Memory B cell (primary cell): ENCODE measurements around the gene CCDC150.
"Not testable (repeated sequence)": the region's sequence is repeated elsewhere in the genome, so short reads cannot be mapped to it uniquely, and the experiment has no call there.

ENCODE experiments used
- ATAC-seq: fragments of 150-1000 bp; cut with Tn5 transposase; 2 replicates; pipeline ENCODE4 v1.10.0; 2021; ENCODE audit warnings: low read depth, mild to moderate bottlenecking, moderate library complexity
- DNase-seq, 2 donors: peaks; one replicate each; pipeline ENCODE4 v3.0.0; 2022; ENCODE audit warnings: low spot score in 2 of 2
- H3K27ac Mint-ChIP-seq: one replicate; pipeline ENCODE4 v1.8.0; 2022; ENCODE audit warnings: mild to moderate bottlenecking, moderate library complexity, mixed read lengths
- H3K27me3 Mint-ChIP-seq: one replicate; pipeline ENCODE4 v1.8.0; 2022; ENCODE audit warnings: mixed read lengths
- H3K36me3 Mint-ChIP-seq: one replicate; pipeline ENCODE4 v1.8.0; 2022; ENCODE audit warnings: mild to moderate bottlenecking, mixed read lengths
- H3K4me1 Mint-ChIP-seq: one replicate; pipeline ENCODE4 v1.8.0; 2022; ENCODE audit warnings: mixed read lengths
- H3K4me3 Mint-ChIP-seq: one replicate; pipeline ENCODE4 v1.8.0; 2022; ENCODE audit warnings: mild to moderate bottlenecking, moderate library complexity, mixed read lengths
- H3K9me3 Mint-ChIP-seq: one replicate; pipeline ENCODE4 v1.8.0; 2022; ENCODE audit warnings: mixed read lengths

The CCDC150 gene

DNA sequence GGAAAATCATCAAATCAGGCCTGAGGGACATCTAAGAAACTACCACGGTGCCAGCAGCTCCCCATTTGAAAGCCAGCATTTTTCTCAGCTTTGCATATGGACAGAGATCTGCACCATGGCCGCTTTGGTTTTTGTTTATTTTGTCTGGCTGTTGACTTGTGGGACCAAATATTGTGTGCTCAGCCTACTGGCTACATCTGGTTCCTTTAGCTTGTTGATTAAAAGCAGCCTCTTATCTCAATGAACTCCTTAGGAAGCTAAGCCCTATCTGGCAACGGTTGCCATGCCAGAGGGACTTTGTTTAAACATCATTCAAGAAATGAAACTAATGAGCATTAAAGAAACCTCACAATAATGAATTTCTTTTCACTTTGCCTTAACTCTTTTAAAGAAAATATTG lies 32.4 kb upstream of the CCDC150 start:
- Mint-ChIP-seq H3K4me3 (no peak overlapping the region), H3K27me3 (peaks cover 9% of the 10 kb centered on the region), H3K9me3 (no peaks in the 10 kb centered on the region), H3K4me1 (no peaks in the 10 kb centered on the region), H3K36me3 (no peaks in the 10 kb centered on the region), H3K27ac (no peak overlapping the region)
- DNase-seq (no peak), ATAC-seq (no peak)

DNA sequence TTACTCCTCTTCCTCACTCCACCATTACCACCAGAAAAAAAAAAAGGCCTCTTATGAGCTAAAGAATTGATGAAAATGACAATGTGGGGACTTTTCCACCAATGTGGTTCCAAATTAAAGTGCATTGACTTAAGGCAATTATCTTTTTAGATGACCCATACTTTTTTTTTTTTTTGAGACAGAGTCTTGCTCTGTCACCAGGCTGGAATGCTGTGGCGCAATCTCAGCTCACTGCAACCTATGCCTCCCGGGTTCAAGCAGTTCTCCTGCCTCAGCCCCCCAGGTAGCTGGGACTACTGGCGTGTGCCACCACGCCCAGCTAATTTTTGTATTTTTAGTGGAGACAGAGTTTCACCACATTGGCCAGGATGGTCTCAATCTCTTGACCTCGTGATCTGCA lies 31.6 kb upstream of the CCDC150 start:
- not testable (repeated sequence) for ATAC-seq, H3K27ac Mint-ChIP-seq, H3K9me3 Mint-ChIP-seq, H3K36me3 Mint-ChIP-seq, H3K27me3 Mint-ChIP-seq, DNase-seq, H3K4me3 Mint-ChIP-seq, H3K4me1 Mint-ChIP-seq

DNA sequence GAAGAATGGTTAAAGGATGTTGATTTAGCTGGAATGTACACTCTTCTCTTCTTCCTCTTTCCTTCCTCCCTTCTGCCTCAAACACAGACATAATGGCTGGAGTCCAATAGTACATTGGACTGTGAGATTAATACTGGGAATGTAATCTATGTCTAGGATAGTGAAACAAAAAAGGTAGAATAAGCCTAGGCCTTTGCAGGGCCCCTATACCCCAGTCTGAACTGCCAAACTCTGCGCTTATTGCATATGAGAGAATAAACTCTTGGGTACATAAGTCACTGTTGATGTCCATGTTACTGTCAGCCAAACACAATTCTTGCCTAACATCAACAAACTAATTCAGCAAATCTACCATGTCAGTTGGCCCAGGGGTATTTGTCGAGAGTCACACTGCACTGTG lies 29.7 kb upstream of the CCDC150 start:
- no peaks in the 10 kb centered on the region for H3K36me3 Mint-ChIP-seq
- ATAC-seq (no peak), DNase-seq (no peak)
- no peaks in the 10 kb centered on the region for H3K9me3 Mint-ChIP-seq
- H3K27ac Mint-ChIP-seq, result no peak overlapping the region
- no peak overlapping the region for H3K4me3 Mint-ChIP-seq
- H3K27me3 Mint-ChIP-seq, result peaks cover 8% of the 10 kb centered on the region
- no peaks in the 10 kb centered on the region for H3K4me1 Mint-ChIP-seq

DNA sequence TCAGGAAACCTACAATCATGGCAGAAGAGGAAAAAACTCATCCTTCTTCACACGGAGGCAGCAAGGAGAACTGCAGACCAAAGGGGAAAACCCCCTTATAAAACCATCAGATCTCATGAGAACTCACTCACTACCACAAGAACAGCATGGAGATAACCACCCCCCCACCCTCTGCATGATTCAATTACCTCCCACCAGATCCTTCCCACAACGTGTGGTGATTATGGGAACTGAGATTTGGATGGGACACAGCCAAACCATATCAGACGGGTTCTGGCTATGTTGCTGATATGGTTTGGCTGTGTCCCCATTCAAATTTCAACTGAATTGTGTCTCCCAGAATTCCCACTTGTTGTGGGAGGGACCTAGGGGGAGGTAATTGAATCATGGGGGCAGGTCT lies 28.7 kb upstream of the CCDC150 start:
- DNase-seq (no peak), ATAC-seq (no peak)
- H3K27ac Mint-ChIP-seq, result no peak overlapping the region
- no peaks in the 10 kb centered on the region for H3K4me1 Mint-ChIP-seq
- no peaks in the 10 kb centered on the region for H3K9me3 Mint-ChIP-seq
- H3K4me3 Mint-ChIP-seq, result no peak overlapping the region
- peaks cover 8% of the 10 kb centered on the region for H3K27me3 Mint-ChIP-seq
- no peaks in the 10 kb centered on the region for H3K36me3 Mint-ChIP-seq

DNA sequence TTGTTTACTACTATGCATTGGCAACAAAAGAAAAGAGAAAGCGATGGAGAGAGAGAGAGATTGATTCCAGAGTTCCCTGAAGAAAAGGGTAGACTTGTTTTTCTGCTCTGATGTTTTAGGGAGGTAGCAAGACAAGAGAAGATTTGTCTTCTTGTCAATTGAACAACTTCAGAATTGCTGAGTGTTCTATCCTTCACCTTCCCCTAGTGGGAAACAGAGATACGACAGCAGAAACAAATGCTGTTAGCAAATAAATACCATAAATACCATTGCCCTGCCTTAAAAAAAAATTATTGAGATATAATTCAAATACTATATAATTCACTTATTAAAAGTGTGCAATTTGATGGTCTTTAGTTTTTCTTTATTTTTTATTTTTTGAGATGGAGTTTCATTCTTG lies 26.2 kb upstream of the CCDC150 start:
- DNase-seq, result no peak
- no peak overlapping the region for H3K27ac Mint-ChIP-seq
- no peak for ATAC-seq
- no peaks in the 10 kb centered on the region for H3K36me3 Mint-ChIP-seq
- H3K27me3 Mint-ChIP-seq, result peaks cover 6% of the 10 kb centered on the region
- no peaks in the 10 kb centered on the region for H3K9me3 Mint-ChIP-seq
- no peaks in the 10 kb centered on the region for H3K4me1 Mint-ChIP-seq
- no peak overlapping the region for H3K4me3 Mint-ChIP-seq

DNA sequence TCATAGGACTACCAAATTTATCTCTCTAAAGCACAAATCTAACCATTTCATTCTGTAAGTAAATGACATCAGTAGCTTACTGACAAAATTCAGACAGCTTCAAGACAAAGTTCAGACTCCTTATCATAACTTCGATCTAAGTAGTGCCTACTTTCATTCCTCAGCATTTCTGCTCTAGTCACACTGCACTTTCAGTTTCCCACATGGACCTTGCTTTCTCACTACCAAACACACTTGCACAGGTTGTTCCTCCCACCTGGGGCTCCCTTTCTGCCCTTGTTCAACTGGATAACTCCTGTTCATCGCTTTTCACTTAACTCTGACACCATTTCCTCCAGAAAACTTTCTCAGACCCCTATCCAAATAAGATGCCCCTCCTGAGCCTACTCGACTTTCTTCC lies 22.1 kb upstream of the CCDC150 start:
- Mint-ChIP-seq H3K27me3 (peaks cover 10% of the 10 kb centered on the region), H3K4me3 (no peak overlapping the region), H3K9me3 (no peaks in the 10 kb centered on the region), H3K4me1 (no peaks in the 10 kb centered on the region), H3K27ac (no peak overlapping the region), H3K36me3 (no peaks in the 10 kb centered on the region)
- ATAC-seq (no peak), DNase-seq (no peak)

DNA sequence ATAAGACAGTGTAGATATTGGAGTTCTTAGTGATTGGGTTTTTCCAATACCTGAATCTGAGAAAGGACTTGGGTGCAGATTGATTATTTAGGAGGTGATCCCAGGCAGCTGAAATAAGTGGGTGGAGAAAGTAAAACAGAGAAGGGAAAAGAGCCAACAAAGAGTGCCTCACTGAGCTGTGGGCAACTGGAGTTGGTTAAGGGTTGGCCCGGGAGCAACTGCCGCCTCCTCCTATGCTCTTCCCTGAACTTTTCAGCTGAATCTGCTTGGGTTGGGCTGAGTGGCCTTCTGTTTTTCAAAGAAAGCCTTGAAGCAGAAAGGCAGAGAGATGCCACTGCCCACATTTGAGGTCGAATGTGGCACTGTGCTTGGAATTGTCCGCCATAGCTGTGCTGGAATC lies 20.9 kb upstream of the CCDC150 start:
- Mint-ChIP-seq H3K9me3 (peaks cover 5% of the 10 kb centered on the region), H3K27me3 (peaks cover 10% of the 10 kb centered on the region), H3K4me1 (no peaks in the 10 kb centered on the region), H3K27ac (no peak overlapping the region), H3K4me3 (no peak overlapping the region), H3K36me3 (no peaks in the 10 kb centered on the region)
- DNase-seq (no peak), ATAC-seq (no peak)

DNA sequence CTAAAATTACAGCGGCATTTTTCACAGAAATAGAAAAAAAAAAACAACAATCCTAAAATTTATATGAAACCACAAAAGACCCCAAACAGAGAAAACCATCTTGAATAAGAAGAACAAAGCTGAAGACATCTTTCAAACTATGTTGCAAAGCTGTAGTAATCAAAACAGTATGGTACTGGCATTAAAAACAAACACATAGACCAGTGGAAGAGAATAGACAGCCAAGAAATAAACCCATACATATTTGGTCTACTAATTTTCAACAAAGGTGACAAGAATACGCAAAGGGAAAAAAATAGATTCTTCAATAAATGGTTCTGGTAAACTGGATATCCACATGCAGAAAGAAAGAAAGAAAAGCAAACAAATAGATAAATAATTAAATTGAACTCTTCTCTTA lies 9.0 kb upstream of the CCDC150 start:
- DNase-seq (no peak), ATAC-seq (no peak)
- Mint-ChIP-seq H3K9me3 (peaks cover 4% of the 10 kb centered on the region), H3K27ac (no peak overlapping the region), H3K4me1 (no peaks in the 10 kb centered on the region), H3K36me3 (peaks cover 3% of the 10 kb centered on the region), H3K27me3 (no peaks in the 10 kb centered on the region), H3K4me3 (no peak overlapping the region)

DNA sequence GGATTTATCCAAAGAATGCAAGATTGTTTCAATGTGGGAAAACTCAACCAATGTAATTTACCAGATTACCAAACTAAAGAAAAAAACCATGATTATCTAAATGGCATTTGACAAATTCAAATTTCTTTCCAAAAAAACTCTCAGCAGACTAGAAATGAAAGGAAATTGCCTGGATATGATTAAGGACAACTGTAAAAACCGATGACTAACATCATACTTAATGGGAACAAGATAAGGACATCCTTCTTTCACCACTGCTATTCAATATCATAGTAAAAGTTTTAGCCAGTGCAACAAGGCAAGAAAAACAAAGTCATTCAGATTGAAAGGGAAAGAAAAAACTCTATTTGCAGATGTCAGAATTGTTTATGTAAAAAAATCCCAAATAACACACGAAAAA lies 4.4 kb upstream of the CCDC150 start:
- H3K36me3 Mint-ChIP-seq, result peaks cover 3% of the 10 kb centered on the region
- H3K4me1 Mint-ChIP-seq, result peaks cover under 1% of the 10 kb centered on the region
- no peak for ATAC-seq
- DNase-seq, result no peak
- no peak overlapping the region for H3K4me3 Mint-ChIP-seq
- peaks cover 4% of the 10 kb centered on the region for H3K9me3 Mint-ChIP-seq
- H3K27me3 Mint-ChIP-seq, result no peaks in the 10 kb centered on the region
- H3K27ac Mint-ChIP-seq, result no peak overlapping the region

DNA sequence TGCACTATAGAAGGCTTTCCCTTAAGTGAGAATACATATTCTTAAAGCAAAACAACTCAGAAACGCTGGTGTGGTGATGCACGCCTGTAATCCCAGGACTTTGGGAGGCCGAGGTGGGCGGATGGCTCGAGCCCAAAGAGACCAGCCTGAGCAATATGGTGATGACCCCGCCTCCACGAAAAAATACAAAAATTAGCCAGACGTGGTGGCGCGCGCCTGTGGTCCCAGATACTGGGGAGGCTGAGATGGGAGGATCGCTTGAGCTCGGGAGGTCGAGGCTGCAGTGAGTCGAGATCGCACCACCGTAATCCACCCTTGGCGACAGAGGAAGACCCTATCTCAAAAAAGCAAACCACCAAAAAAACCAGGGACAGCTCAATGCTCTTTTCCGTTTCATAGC lies 750 bp upstream of the CCDC150 start:
- Mint-ChIP-seq H3K4me3 (peak overlapping the region; percentile 90), H3K9me3 (no peaks in the 10 kb centered on the region), H3K4me1 (peaks cover 6% of the 10 kb centered on the region), H3K36me3 (no peaks in the 10 kb centered on the region), H3K27ac (no peak overlapping the region), H3K27me3 (no peaks in the 10 kb centered on the region)
- DNase-seq, result no peak
- ATAC-seq, result no peak

DNA sequence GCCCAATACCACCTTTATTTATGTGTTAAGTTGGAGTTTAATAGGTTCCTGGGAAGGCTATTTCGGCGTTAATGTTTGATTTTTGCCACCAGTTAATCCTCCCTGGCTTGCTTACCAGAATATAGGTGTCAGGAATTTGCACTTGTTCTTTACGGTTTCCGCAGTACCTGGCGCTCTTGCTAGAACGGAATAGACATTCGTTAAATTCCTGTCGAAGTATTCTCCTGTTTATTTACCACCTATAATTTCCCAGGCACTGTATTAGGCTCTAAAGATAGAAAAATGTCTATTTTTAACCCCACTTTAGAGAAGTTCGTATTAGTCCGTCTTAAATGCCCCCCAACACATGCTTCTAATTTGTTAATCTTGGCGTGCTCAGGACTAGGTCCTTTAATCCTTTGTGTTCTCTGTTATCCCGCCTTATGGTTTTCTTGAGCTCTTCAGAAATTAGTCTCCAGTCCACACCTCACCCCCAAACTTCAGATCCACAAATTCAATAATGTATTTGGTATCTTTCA lies 575 bp downstream of the CCDC150 start:
- Mint-ChIP-seq H3K27ac (no peak overlapping the region), H3K36me3 (no peaks in the 10 kb centered on the region), H3K4me1 (peaks cover 6% of the 10 kb centered on the region), H3K9me3 (no peaks in the 10 kb centered on the region), H3K4me3 (peak overlapping the region; percentile 90), H3K27me3 (no peaks in the 10 kb centered on the region)
- DNase-seq, result no peak
- ATAC-seq, result no peak

DNA sequence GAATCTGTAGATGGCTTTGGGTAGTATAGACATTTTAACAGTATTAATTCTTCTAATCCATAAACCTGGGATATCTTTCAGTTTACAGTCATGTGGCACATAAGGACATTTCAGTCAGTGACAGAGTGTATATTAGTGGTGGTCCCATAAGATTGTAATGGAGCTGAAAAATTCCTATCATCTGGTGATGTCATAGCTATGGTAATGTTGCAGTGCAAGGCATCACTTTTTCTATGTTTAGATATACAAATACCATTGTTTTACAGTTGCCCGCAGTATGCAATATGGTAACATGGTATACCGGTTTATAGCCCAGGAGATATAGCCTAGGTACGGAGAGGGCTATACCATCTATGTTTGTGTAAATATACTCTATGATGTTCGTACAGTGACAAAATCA lies 9.7 kb downstream of the CCDC150 start:
- no peaks in the 10 kb centered on the region for H3K4me1 Mint-ChIP-seq
- DNase-seq, result no peak
- no peak overlapping the region for H3K27ac Mint-ChIP-seq
- H3K9me3 Mint-ChIP-seq, result peaks cover 27% of the 10 kb centered on the region
- H3K27me3 Mint-ChIP-seq, result no peaks in the 10 kb centered on the region
- no peak overlapping the region for H3K4me3 Mint-ChIP-seq
- peaks cover 12% of the 10 kb centered on the region for H3K36me3 Mint-ChIP-seq
- no peak for ATAC-seq

DNA sequence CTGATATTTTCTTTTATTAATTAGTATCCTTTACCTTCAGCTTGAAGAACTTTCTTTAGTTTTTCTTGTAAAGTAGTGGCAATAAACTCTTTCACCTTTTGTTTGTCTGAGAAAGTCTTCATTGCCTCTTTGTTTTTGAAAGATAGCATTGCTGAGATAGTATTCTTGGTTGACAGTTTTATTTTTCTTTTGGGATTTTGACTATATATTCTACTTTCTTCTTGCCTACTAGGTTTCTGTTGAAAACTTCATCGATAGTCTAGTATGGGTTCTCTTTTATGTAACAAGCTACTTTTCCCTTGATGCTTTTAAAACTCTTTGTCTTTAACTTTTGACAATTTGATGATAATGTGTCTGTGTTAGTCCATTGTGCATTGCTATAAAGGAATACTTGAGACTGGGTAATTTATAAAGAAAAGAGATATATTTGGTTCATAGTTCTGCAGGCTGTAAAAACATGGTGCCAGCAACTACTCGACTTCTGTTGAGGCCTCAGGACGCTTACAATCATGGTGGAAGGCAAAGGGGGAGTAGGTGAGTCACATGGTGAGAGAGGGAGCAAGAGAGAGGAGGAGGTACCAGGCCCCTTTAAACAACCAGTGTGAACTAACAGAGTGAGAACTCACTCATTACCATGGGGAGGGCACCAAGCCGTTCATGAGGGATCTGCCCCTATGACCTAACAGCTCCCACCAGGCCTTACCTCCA lies 12.0 kb downstream of the CCDC150 start:
- Mint-ChIP-seq H3K36me3 (peaks cover 14% of the 10 kb centered on the region), H3K27ac (no peak overlapping the region), H3K9me3 (peaks cover 32% of the 10 kb centered on the region), H3K4me1 (no peaks in the 10 kb centered on the region), H3K27me3 (no peaks in the 10 kb centered on the region), H3K4me3 (no peak overlapping the region)
- no peak for DNase-seq
- ATAC-seq, result no peak

DNA sequence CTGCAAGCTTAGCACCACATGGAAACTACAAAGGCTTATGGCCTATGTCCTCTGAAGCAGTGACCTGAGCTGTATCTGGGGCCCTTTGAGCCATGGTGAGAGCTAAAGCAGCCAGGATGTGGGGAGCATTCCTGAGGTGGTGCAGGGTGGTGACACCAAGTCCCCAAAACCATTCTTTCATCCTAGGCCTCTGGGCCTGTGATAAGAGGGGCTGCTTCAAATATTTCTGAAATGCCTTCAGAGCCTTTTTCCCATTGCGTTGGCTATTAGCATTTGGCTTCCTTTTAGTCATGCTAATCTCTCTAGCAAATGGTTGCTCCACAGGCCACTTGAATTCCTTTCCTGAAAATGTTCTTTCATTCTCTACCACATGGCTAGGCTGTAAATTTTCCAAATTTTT lies 13.4 kb downstream of the CCDC150 start:
- Mint-ChIP-seq H3K4me1 (no peaks in the 10 kb centered on the region), H3K27ac (no peak overlapping the region), H3K4me3 (no peak overlapping the region), H3K9me3 (peaks cover 32% of the 10 kb centered on the region), H3K27me3 (no peaks in the 10 kb centered on the region), H3K36me3 (peaks cover 14% of the 10 kb centered on the region)
- ATAC-seq, result no peak
- DNase-seq, result no peak

DNA sequence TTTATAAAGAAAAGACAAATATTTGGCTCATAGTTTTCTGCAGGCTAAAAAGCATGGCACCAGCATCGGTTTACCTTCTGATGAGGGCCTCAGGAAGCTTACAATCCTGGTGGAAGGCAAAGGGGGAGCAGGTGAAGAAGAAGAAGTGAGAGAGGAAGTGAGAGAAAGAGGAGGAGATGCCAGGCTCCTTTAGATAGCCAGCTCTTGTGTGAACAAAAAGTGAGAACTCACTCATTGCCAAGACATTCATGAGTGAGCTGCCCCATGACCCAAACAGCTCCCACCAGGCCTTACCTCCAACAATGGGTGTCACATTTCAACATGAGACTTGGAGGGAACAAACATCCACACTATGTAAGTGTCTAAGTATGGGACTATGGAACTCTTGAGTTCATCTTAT lies 14.3 kb downstream of the CCDC150 start:
- DNase-seq, result no peak
- Mint-ChIP-seq H3K9me3 (peaks cover 32% of the 10 kb centered on the region), H3K4me1 (no peaks in the 10 kb centered on the region), H3K36me3 (peaks cover 14% of the 10 kb centered on the region), H3K4me3 (no peak overlapping the region), H3K27ac (no peak overlapping the region), H3K27me3 (no peaks in the 10 kb centered on the region)
- ATAC-seq, result no peak
